Calu3 (cell line): ENCODE data around the gene GNG12. TPM values are rescaled to one million over a fixed set of nuclear protein-coding genes. Genes with fewer than 3 reads are reported as not detected.

Experiments
- BruUV-seq: library from RNA; stranded (reverse); fragments of 400-500 nt; replicated peaks from 2 replicates; lab custom pipeline; 2021; lab: Mats Ljungman, UMichigan
- CTCF ChIA-PET: fragments of 300-600 bp; sonication (Branson Sonifier 250); formaldehyde crosslinking; loops from one replicate; lab custom pipeline; 2022; ENCODE audit warnings: antibody characterized with exemption; lab: Charles Lee
- DNase-seq: peaks from one replicate; pipeline ENCODE4 v3.0.0; 2022
- H3K27ac Mint-ChIP-seq: one replicate; pipeline ENCODE4 v1.8.0; 2022; ENCODE audit warnings: mixed read lengths; ENCODE audit not compliant: unreplicated experiment
- H3K27me3 Mint-ChIP-seq: one replicate; pipeline ENCODE4 v1.8.0; 2022; ENCODE audit warnings: mixed read lengths; ENCODE audit not compliant: unreplicated experiment
- H3K36me3 Mint-ChIP-seq: one replicate; pipeline ENCODE4 v1.8.0; 2022; ENCODE audit warnings: mild to moderate bottlenecking, moderate library complexity, mixed read lengths; ENCODE audit not compliant: insufficient read depth, unreplicated experiment
- H3K4me1 Mint-ChIP-seq: one replicate; pipeline ENCODE4 v1.8.0; 2022; ENCODE audit warnings: mild to moderate bottlenecking, low read depth, mixed read lengths; ENCODE audit not compliant: unreplicated experiment
- H3K4me3 Mint-ChIP-seq: one replicate; pipeline ENCODE4 v1.8.0; 2022; ENCODE audit warnings: mild to moderate bottlenecking, low read depth, moderate library complexity, mixed read lengths; ENCODE audit not compliant: unreplicated experiment
- H3K9me3 Mint-ChIP-seq: one replicate; pipeline ENCODE4 v1.8.0; 2022; ENCODE audit warnings: low read depth, mixed read lengths; ENCODE audit not compliant: unreplicated experiment
- intact Hi-C: fragments of 100-400 bp; cut with micrococcal nuclease; formaldehyde crosslinking; loops from one replicate; pipeline ENCODE4 v1.10.0; 2022; ENCODE audit not compliant: unreplicated experiment
- total RNA-seq: library from RNA; stranded (reverse); gene quantifications from 2 replicates; pipeline ENCODE4 v1.2.3, GENCODE V29; 2022
- TF ChIP-seq, protein P1 (sequence below): fragments of 200-600 bp; IDR thresholded peaks from one replicate; pipeline ENCODE4 v1.8.0; 2022; ENCODE audit warnings: antibody characterized with exemption; ENCODE audit not compliant: unreplicated experiment

The GNG12 gene
- total RNA-seq, 1 experiment from 2014 or later, result 85.6 TPM

DNA sequence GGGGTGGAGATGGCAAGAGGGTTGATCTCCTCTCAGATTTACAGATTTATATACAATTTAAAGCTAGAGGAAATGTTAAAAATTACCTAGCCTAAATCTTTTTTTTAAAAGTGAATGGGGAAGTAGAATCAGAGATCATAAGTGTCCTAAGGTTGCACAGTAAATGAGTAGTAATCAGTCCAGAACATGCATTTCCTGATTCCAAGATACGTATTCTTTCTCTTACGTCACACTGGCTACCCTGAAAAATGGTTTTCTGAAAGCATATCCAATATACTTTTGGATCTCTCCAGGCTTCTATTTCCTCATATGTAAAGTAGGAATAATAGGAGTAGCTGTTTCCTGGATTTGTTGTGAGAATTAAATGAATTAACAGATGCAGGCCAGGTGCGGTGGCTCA, 136.6 kb downstream of the GNG12 start:
- Mint-ChIP-seq H3K4me1 (peaks cover 15% of the 10 kb centered on the region), H3K4me3 (no peak overlapping the region), H3K9me3 (no peaks in the 10 kb centered on the region), H3K36me3 (peaks cover 15% of the 10 kb centered on the region), H3K27ac (no peak overlapping the region), H3K27me3 (no peaks in the 10 kb centered on the region)
- intact Hi-C loops, result no loop called here
- TF ChIP-seq, protein P1, sequence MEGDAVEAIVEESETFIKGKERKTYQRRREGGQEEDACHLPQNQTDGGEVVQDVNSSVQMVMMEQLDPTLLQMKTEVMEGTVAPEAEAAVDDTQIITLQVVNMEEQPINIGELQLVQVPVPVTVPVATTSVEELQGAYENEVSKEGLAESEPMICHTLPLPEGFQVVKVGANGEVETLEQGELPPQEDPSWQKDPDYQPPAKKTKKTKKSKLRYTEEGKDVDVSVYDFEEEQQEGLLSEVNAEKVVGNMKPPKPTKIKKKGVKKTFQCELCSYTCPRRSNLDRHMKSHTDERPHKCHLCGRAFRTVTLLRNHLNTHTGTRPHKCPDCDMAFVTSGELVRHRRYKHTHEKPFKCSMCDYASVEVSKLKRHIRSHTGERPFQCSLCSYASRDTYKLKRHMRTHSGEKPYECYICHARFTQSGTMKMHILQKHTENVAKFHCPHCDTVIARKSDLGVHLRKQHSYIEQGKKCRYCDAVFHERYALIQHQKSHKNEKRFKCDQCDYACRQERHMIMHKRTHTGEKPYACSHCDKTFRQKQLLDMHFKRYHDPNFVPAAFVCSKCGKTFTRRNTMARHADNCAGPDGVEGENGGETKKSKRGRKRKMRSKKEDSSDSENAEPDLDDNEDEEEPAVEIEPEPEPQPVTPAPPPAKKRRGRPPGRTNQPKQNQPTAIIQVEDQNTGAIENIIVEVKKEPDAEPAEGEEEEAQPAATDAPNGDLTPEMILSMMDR, result no peak
- no peak for DNase-seq
- CTCF ChIA-PET, result no interaction called here
- no TSS peak for BruUV-seq

DNA sequence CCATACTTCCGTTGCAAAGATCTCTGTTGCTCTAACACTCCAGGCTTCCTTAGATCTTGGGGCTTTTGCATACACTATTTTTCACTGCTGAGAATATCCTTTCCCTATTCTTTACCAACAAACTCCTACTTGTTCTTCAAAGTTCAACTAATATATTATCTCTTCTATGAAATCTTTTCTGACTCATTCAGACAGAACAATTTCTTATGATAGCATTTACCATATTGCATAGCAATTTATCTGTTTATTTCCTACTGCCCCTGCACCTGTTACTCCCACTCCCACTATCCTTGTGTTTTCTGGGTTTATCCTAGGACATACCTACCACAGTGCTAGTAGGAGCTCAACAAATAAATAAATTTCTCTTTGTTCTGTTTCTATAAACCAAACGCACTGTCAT, 137.3 kb downstream of the GNG12 start:
- peaks cover 12% of the 10 kb centered on the region for H3K36me3 Mint-ChIP-seq
- H3K4me3 Mint-ChIP-seq, result no peak overlapping the region
- no peaks in the 10 kb centered on the region for H3K9me3 Mint-ChIP-seq
- intact Hi-C loops, result no loop called here
- TF ChIP-seq, protein P1, result no peak
- CTCF ChIA-PET, result no interaction called here
- H3K4me1 Mint-ChIP-seq, result peaks cover 10% of the 10 kb centered on the region
- H3K27me3 Mint-ChIP-seq, result no peaks in the 10 kb centered on the region
- no peak overlapping the region for H3K27ac Mint-ChIP-seq
- DNase-seq, result no peak
- no TSS peak for BruUV-seq

DNA sequence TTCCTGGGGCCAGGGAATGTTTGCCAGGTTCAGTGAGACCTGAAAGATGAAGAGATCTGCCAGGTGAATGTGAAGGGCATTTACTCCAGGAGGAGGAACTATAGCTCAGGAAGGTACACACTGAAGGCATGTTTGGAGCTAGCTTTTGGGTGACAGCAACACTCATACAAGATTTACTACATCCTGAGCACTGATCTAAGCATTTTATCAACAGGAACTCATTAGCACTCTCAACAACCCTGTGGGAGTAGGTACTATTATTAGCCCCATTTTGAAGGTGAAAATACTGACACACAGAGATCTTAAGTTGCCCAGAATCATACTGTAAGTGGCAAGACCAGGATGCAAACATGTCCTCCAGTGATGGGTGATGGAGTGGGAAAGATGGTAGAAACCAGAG, 141.6 kb downstream of the GNG12 start:
- Mint-ChIP-seq H3K4me3 (no peak overlapping the region), H3K4me1 (peaks cover 19% of the 10 kb centered on the region), H3K27ac (no peak overlapping the region), H3K27me3 (no peaks in the 10 kb centered on the region), H3K36me3 (peaks cover 25% of the 10 kb centered on the region), H3K9me3 (no peaks in the 10 kb centered on the region)
- no TSS peak for BruUV-seq
- TF ChIP-seq, protein P1, result no peak
- DNase-seq, result no peak
- intact Hi-C loops, result no loop called here
- CTCF ChIA-PET, result interaction anchor here (0.7 to 0.9 kb wide), 2 partner anchors 9 to 15 kb away, joined by 4 to 6 read pairs; no protein-coding TSS in a partner anchor

DNA sequence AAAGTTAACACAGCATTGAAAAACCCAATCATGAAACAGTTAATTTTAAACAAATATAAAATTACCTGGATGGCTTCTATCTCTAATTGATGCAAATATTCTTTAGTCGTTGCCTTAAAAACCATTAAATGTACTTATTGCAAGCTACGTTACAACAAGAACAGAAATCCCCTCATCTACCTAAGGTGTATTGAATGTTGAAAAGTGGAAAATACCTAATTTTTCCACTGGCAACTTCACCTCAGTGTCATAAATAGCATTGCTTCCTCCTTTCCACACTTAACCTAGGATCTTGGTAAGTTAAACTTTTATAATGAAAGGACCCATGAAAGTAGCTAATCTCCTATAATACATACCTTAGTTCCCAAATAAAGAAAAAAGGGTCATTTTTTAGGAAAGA, 142.9 kb downstream of the GNG12 start:
- BruUV-seq, result no TSS peak
- Mint-ChIP-seq H3K4me1 (peaks cover 19% of the 10 kb centered on the region), H3K27ac (no peak overlapping the region), H3K36me3 (peaks cover 38% of the 10 kb centered on the region), H3K9me3 (no peaks in the 10 kb centered on the region), H3K4me3 (no peak overlapping the region), H3K27me3 (no peaks in the 10 kb centered on the region)
- DNase-seq, result no peak
- intact Hi-C loops, result no loop called here
- TF ChIP-seq, protein P1, result no peak
- CTCF ChIA-PET, result no interaction called here

DNA sequence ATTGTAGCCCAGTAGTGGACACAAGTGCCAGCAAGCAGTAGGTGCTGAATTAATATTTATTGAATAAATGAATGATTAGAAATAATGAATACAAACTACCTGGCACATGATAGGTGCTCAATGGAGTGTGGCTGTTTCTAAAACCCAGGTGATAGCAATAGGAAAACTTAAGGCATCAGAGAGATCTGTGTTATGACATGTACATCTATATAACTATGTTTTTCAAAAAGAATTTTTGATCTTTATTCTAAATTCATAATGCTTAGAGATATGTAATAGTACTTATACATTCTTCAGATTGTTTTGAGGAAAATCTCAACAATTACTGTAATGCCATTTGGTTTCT, 143.3 kb downstream of the GNG12 start:
- Mint-ChIP-seq H3K9me3 (no peaks in the 10 kb centered on the region), H3K4me1 (peaks cover 19% of the 10 kb centered on the region), H3K4me3 (no peak overlapping the region), H3K36me3 (peaks cover 42% of the 10 kb centered on the region), H3K27ac (no peak overlapping the region), H3K27me3 (no peaks in the 10 kb centered on the region)
- no peak for DNase-seq
- CTCF ChIA-PET, result no interaction called here
- TF ChIP-seq, protein P1, result no peak
- BruUV-seq, result no TSS peak
- intact Hi-C loops, result no loop called here
